ENCODE results near the gene PLPP3. TPM values are rescaled to one million over a fixed set of nuclear protein-coding genes. Genes with fewer than 3 reads are reported as not detected.
A peak's percentile ranks its signal among the peaks of the same experiment; 100 is the strongest.

Gene PLPP3
- total RNA-seq, 1 experiment from 2014 or later: 26.7 TPM

DNA sequence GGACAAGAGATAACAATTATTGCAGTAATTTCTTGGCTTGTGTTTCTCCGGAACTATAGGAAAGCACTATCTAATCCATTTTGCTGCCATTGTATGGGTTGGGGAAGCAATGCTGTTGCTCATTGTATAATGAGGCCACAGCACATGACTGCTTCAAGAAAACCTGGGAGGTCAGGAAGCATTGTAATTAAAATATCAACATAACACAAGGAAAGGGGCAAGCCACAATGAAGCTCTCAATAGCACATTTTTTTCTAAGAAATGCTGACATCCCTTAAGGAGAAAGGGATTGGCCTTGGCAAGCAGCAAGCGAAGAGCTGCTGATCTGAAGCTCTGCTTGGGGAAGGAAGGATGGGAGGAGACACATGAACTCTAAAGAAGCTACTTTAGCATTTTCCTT lies 44.0 kb downstream of the PLPP3 start:
- H2BK20ac ChIP-seq (ENCODE audit: low read depth, low read length, poor library complexity, severe bottlenecking): no peak overlapping the region
- H3K79me2 ChIP-seq (ENCODE audit: insufficient read depth, low read length): peaks cover 19% of the 10 kb centered on the region; the same call in 1 of the 2 replicates
- TF ChIP-seq, protein P1, sequence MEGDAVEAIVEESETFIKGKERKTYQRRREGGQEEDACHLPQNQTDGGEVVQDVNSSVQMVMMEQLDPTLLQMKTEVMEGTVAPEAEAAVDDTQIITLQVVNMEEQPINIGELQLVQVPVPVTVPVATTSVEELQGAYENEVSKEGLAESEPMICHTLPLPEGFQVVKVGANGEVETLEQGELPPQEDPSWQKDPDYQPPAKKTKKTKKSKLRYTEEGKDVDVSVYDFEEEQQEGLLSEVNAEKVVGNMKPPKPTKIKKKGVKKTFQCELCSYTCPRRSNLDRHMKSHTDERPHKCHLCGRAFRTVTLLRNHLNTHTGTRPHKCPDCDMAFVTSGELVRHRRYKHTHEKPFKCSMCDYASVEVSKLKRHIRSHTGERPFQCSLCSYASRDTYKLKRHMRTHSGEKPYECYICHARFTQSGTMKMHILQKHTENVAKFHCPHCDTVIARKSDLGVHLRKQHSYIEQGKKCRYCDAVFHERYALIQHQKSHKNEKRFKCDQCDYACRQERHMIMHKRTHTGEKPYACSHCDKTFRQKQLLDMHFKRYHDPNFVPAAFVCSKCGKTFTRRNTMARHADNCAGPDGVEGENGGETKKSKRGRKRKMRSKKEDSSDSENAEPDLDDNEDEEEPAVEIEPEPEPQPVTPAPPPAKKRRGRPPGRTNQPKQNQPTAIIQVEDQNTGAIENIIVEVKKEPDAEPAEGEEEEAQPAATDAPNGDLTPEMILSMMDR (conservative IDR thresholded peaks at IDR 0.05): no peak
- no peaks in the 10 kb centered on the region for H3K9me3 ChIP-seq (ENCODE audit: control insufficient read depth, low read depth, low read length)
- H3K14ac ChIP-seq (ENCODE audit: insufficient read depth, low read length): no peak overlapping the region; the same call in 1 of the 2 replicates
- H2AK5ac ChIP-seq (ENCODE audit: insufficient read length, low read length): no peak overlapping the region
- Mint-ChIP-seq H3K36me3 (ENCODE audit: insufficient read depth in 1 of 3, low read depth in 3 of 3) (peaks cover 17 to 42% (median 33%) of the 10 kb centered on the region in 3 experiments; a peak in 6 of 7 replicates), H3K4me1 (peaks cover 23 to 71% of the 10 kb centered on the region in 2 experiments), H3K27me3 (ENCODE audit: low read depth) (no peaks in the 10 kb centered on the region), H3K9me3 (no peaks in the 10 kb centered on the region), H3K4me3 (peak overlapping the region in 1 of 2 experiments; percentile 36; a peak in 2 of 5 replicates), H3K27ac (peak overlapping the region; percentile 95 to 99 (median 98))
- peak overlapping the region; percentile 66 for H2BK5ac ChIP-seq (ENCODE audit: insufficient read length, low read length)
- H2AFZ ChIP-seq (ENCODE audit: low read length): no peak overlapping the region
- H2BK12ac ChIP-seq (ENCODE audit: insufficient read length, low read depth, low read length): peak overlapping the region; percentile 16
- no peak overlapping the region for H2BK15ac ChIP-seq (ENCODE audit: low read depth, low read length)
- H3K9ac ChIP-seq (ENCODE audit: extremely low read depth, insufficient read length, low read length): no peak overlapping the region
- H4K5ac ChIP-seq (ENCODE audit: insufficient read length, low read depth, low read length): no peak overlapping the region
- H3K4ac ChIP-seq (ENCODE audit: low read depth, low read length): no peak overlapping the region
- H3K27me3 ChIP-seq (ENCODE audit: insufficient read depth, low read length): no peaks in the 10 kb centered on the region
- no peak overlapping the region for H4K8ac ChIP-seq (replicated peaks; ENCODE audit: insufficient read length, low read depth, low read length)
- no peaks in the 10 kb centered on the region for H3K23me2 ChIP-seq (ENCODE audit: insufficient read length, low read depth, low read length, poor library complexity, severe bottlenecking)
- no peak overlapping the region for H3K23ac ChIP-seq (ENCODE audit: insufficient read length, low read depth, low read length)
- H3K56ac ChIP-seq (ENCODE audit: insufficient read length, low read depth, low read length): no peak overlapping the region
- peak overlapping the region; percentile 39 for H3K18ac ChIP-seq (ENCODE audit: insufficient read length, low read depth, low read length)
- no peaks in the 10 kb centered on the region for H4K20me1 ChIP-seq (ENCODE audit: control insufficient read depth, insufficient read depth, insufficient read length)
- H3K27ac ChIP-seq (ENCODE audit: insufficient read length, low read depth, low read length): peak overlapping the region; percentile 99
- WGBS (ENCODE audit: extremely low coverage, insufficient read length, low lambda C conversion rate): no CpG with 5 or more reads among the region's 2 CpGs
- peaks cover 3% of the 10 kb centered on the region for H3K79me1 ChIP-seq (ENCODE audit: insufficient read depth, low read depth, low read length, poor library complexity, severe bottlenecking)
- no peak overlapping the region for H4K91ac ChIP-seq (ENCODE audit: insufficient read length, low read depth, low read length)
- H3T11ph ChIP-seq (ENCODE audit: low read length): no peak overlapping the region
- peak; percentile 75 for DNase-seq
- no peak overlapping the region for H3K4me2 ChIP-seq (ENCODE audit: insufficient read depth, insufficient read length, low read length)
- H3K4me1 ChIP-seq (ENCODE audit: insufficient read depth, low read length): peaks cover 61% of the 10 kb centered on the region
- H2BK120ac ChIP-seq (ENCODE audit: low read depth, low read length, poor library complexity, severe bottlenecking): no peak overlapping the region

Data from H9 (cell line).